GM12875 (cell line): ENCODE results near the gene IFNA2.
A peak's percentile ranks its signal among the peaks of the same experiment; 100 is the strongest.
"Not testable (repeated sequence)": the region's sequence is repeated elsewhere in the genome, so short reads cannot be mapped to it uniquely, and the experiment has no call there.

Experiments
- H3K4me3 ChIP-seq: one replicate; pipeline ENCODE4 v1.5.1; 2011; ENCODE audit warnings: low read depth, low read length, control low read depth
- TF ChIP-seq, protein P1 (sequence below): IDR thresholded peaks from 2 replicates; pipeline ENCODE4 v1.5.1; 2011; ENCODE audit warnings: low read depth, mild to moderate bottlenecking, control low read depth, inconsistent platforms, low read length, moderate library complexity, borderline replicate concordance; ENCODE audit not compliant: insufficient read depth

IFNA2 gene

DNA sequence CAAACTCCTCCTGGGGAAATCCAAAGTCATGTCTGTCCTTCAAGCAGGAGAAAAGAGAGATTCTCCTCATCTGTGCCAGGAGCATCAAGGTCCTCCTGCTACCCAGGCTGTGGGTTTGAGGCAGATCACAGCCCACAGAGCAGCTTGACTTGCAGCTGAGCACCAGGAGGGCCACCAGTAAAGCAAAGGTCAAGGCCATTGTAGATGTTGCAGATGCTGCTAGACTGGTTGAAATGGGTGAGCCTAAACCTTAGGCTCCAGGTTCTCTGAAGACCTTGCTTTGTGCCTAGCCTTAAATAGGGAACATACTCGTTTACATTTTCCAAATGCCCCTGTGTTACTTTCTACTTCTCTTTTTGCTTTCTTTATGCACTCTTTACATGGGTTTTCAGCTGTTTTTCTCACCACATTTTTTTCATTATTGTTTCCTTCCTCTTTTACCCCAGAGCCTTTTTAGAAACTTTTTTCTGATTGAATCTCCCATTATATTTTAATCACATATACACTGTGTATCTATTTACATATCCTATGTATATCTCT, at the start of gene IFNA2:
Gene IFNA2 (minus strand): TSS at position 268 of the 540 bp plus-strand sequence. CDS start 69 bp downstream, at position 199.
- TF ChIP-seq, protein P1, sequence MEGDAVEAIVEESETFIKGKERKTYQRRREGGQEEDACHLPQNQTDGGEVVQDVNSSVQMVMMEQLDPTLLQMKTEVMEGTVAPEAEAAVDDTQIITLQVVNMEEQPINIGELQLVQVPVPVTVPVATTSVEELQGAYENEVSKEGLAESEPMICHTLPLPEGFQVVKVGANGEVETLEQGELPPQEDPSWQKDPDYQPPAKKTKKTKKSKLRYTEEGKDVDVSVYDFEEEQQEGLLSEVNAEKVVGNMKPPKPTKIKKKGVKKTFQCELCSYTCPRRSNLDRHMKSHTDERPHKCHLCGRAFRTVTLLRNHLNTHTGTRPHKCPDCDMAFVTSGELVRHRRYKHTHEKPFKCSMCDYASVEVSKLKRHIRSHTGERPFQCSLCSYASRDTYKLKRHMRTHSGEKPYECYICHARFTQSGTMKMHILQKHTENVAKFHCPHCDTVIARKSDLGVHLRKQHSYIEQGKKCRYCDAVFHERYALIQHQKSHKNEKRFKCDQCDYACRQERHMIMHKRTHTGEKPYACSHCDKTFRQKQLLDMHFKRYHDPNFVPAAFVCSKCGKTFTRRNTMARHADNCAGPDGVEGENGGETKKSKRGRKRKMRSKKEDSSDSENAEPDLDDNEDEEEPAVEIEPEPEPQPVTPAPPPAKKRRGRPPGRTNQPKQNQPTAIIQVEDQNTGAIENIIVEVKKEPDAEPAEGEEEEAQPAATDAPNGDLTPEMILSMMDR = no peak

DNA sequence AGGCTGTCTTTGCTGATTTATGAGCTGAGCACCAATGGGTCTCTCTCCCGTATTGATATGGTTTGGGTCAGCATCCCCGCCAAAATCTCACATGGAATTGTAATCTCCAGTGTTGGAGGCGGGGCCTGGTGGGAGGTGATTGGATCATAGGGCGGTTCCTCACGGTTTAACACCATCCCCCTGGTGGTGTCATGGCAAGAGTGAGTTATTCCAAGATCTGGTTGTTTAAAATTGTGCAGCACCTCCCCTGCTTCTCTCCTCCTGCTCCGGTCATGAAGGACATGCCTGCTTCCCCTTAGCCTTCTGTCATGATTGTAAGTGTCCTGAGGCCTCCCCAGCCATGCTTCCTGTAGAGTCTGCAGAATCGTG, 49.8 kb upstream of the IFNA2 start:
- H3K4me3 ChIP-seq = not testable (repeated sequence)

More for the DNA sequence above, at the start of gene IFNA2:
- H3K4me3 ChIP-seq = no peak within 1 kb of the TSS

DNA sequence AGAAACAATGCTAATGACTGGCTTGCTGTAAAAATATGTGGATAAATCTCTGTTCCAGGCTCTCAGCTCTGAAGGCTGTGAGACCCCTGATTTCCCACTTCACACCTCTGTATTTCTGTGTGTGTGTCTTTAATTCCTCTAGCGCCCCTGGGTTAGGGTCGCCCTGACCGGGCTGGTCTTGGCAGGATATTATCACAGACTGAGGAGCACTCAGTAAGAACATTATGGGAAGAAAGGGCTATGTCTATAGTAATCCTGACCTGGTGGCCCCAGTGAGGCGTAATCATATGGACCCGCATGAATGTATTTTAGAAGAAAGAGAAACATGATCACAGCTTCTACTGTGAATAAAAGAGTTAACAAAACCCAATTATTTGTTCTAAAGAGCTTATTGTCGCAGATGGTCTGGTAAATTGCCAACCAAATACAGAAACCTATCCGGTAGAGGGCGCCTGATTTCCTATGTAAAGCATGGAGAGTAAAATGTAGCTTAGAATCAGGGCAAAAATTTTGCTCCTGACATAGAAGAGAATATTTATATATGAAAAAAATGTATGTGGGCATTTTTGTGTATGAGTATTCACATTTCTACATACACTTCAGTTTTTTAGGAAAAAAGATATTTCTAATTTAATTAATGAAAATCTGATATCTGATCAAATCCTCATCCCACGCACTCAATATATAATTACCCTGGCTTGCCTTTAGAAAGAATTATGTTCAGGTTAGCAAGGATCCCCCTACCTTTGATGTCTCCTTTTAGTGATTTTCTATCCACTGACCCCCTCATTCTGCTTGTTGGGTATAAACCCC, 49.2 kb upstream of the IFNA2 start:
- TF ChIP-seq, protein P1 = peak; percentile 50; the same call in 1 of the 2 replicates
- H3K4me3 ChIP-seq = no peak overlapping the region

DNA sequence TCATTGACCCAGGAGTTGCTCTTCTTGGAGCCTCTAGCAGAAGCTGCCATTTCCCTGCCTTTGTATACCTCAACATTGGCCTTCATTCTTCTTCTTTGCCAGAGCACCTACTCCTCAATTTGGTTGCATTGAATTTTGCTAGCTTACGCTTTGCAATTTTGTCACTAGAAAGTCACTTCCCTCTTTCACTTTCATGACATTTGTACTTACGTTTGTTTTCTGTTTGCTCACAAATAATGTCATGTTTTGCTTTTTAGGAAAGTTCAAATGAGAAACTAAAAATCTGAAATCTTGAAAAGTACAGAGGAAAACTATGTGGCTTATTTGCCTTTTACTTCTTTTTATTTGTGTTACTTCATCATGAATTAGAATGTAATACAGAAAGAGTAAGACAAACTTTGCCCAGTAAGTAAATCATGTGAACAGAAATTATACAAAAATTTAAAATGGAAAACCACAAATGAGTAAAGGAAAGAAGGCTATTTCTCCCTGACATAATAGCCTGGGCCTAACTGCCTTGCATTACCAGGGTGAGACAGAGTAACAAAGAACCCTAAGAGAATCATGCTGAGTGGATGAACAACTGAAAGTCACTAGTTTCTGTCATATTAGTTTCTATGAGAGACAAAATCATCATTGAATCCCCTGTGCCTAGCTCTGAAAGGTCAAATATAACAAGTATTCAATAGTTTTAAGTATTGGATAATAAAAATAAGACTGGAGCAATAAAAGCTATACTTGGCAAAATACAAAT, 47.7 kb upstream of the IFNA2 start:
- TF ChIP-seq, protein P1 = no peak
- H3K4me3 ChIP-seq = no peak overlapping the region

DNA sequence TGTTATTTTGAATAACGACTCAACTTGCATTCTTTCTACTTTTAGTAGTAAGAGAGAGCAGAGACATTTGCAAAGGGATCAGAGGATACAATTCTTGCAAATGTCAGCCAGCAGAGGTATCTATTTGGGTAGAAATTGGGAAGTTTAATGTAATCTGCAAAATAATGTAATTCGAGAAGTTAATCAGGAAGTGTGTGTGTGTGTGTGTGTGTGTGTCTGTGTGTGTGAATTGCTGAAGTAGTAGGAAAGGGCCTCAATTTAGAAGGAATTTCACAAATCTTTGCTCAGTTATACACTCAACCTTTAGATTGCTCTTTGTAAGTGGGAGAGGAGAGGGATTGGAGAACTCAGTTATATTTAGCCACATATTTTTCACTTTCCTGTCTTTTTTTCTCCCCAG, 44.0 kb upstream of the IFNA2 start:
- TF ChIP-seq, protein P1 = no peak
- H3K4me3 ChIP-seq = no peak overlapping the region

DNA sequence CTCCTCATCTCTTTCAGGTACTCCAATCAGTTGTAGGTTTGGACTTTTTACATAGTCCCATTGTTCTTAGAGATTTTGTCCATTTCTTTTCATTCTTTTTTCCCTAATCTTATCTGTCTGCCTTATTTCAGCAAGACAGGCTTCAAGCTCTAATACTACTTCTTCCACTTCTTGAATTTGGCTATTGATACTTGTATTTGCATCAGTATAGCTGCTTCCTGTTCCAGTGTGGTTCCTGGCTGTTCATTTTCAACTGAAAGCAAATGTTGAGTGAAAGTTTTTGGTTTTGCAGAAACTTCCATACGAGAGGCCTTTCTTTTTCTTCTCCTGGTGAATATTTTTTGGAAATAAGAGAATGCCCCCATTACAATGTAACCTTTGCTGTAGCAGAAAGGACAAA, 43.0 kb upstream of the IFNA2 start:
- TF ChIP-seq, protein P1 = no peak
- no peak overlapping the region for H3K4me3 ChIP-seq

DNA sequence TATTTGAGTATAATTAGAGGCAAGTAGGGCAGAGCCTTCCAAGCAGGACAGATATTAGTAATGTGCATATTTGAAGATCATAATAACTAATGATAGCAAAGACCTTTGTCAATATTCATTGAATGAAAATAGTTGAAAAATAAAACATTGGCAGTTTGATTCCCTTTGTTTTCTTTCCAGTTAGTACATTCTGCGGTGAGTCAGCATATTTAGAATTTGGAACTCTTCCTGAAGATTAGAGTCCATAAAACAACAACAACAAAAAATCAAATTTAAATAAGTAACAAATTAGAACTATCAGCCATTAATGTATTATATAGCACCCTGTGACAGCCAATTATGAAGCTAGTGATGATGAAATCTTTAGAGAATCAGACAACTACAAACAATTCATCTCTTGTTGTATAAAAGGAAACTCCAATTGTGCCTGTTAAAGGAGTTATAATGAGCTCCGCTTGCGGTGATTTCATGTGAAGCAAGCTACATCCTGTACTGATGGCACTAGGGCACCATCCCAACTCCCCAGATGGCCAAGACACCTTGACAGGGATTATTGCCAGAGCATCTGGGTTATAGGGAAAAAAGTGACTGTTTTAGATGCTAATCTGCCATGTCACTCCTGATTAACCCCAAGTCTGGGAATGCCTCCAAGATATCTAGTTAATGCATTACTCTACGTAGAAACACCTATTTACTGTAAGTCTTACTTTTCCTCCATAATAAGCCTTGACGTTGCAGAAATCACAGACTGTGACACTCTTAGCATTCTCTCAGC, 30.5 kb upstream of the IFNA2 start:
- H3K4me3 ChIP-seq = no peak overlapping the region
- TF ChIP-seq, protein P1 = no peak
